ENCODE measurements around the gene TSPEAR. TPM values are rescaled to one million over a fixed set of nuclear protein-coding genes. Genes with fewer than 3 reads are reported as not detected.

Gene TSPEAR
- total and polyA plus RNA-seq, 2 of the 13 experiments (the other 11 are each of a cell fraction or from before 2014, with no cell fraction given), result 0.07 to 0.32 TPM

DNA sequence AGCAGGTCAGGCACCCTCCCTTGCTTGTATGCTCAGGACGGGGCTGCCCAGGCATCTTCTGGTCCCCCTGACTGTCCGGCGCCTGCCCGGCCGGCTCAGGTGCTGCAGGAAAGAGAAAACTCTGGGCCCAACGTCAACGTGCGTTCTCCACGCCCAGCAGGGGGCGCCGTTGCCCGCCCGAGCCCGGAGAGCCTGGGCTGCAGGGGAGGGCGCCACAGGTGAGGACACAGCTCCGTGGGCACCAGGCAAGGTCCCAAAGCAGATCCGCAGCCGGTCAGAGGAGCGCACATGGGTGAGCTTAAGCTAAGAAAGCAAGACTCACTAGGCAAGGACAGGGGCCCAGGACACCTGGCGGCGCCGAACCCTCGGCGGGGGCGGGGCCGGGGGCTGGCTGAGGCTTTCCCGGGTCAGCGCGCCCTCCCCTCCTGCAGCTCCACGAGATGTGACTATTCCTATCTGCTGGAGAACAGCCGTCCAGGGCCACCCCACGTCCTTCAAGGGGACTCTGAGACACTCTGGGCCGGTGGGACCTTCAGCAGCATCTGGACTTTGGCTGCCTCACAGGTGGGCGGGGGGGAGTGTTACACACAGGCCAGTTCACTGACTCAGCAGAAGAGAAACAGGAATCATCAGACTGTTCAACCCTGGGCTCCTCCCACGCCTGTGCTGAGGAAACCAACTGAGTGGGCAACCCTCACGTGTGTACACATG lies 200.7 kb downstream of the TSPEAR start (continued):
- peak; percentile 76; the same call in 1 of the 2 replicates for TF ChIP-seq ZNF691 (CRISPR knock-in tag; IDR thresholded peaks at IDR 0.05; ENCODE audit: borderline replicate concordance, low read depth)
- TF ChIP-seq RAD51 (IDR thresholded peaks at IDR 0.05; ENCODE audit: borderline replicate concordance), result no peak
- no peak for TF ChIP-seq ZKSCAN1 (IDR thresholded peaks at IDR 0.05; ENCODE audit: low read length)
- peak; percentile 25; the same call in 1 of the 2 replicates for TF ChIP-seq ZNF598 (CRISPR knock-in tag; IDR thresholded peaks at IDR 0.05; ENCODE audit: borderline replicate concordance)
- TF ChIP-seq ZNF792 (CRISPR knock-in tag; IDR thresholded peaks at IDR 0.05), result 0 out of 2 replicates have a peak, but pooled peaks have one; percentile 47
- TF ChIP-seq ARNT (IDR thresholded peaks at IDR 0.05), result no peak
- TF ChIP-seq ZNF709 (CRISPR knock-in tag; IDR thresholded peaks at IDR 0.05), result 0 out of 2 replicates have a peak, but pooled peaks have one; percentile 33
- TF ChIP-seq ISL2 (CRISPR knock-in tag; IDR thresholded peaks at IDR 0.05), result no peak
- TF ChIP-seq GPN1 (CRISPR knock-in tag; IDR thresholded peaks at IDR 0.05; ENCODE audit: borderline replicate concordance), result no peak
- peak; percentile 66 for TF ChIP-seq ZFX (CRISPR knock-in tag; IDR thresholded peaks at IDR 0.05; ENCODE audit: low read depth)
- no peak for TF ChIP-seq ZNF256 (CRISPR knock-in tag; conservative IDR thresholded peaks at IDR 0.05)
- 0 out of 2 replicates have a peak, but pooled peaks have one; percentile 54 for TF ChIP-seq AHR (CRISPR knock-in tag; IDR thresholded peaks at IDR 0.05)
- no peak for TF ChIP-seq SNAPC4 (CRISPR knock-in tag; IDR thresholded peaks at IDR 0.05)
- TF ChIP-seq TEAD3 (CRISPR knock-in tag; optimal IDR thresholded peaks at IDR 0.05; ENCODE audit: borderline replicate concordance), result no peak
- peak; percentile 95 for TF ChIP-seq RAD21 (CRISPR knock-in tag; IDR thresholded peaks at IDR 0.05)
- no peak for TF ChIP-seq ARHGAP35 (CRISPR knock-in tag; IDR thresholded peaks at IDR 0.05; ENCODE audit: borderline replicate concordance)
- TF ChIP-seq ZNF710 (CRISPR knock-in tag; IDR thresholded peaks at IDR 0.05; ENCODE audit: borderline replicate concordance), result 0 out of 2 replicates have a peak, but pooled peaks have one; percentile 30
- TF ChIP-seq REST (IDR thresholded peaks at IDR 0.05; ENCODE audit: borderline replicate concordance in 1 of 2, low read depth in 1 of 2, low read length in 2 of 2), result no peak
